ENCODE measurements around the gene ZC3H11A.

GRCh38 chr1:203828503-203828902 lies 33.1 kb downstream of the ZC3H11A start:
- TF ChIP-seq CTCF (IDR thresholded peaks at IDR 0.05), result no peak
- TF ChIP-seq POLR2A (IDR thresholded peaks at IDR 0.05), result no peak
- no peak for TF ChIP-seq EP300 (IDR thresholded peaks at IDR 0.05)
- no peak for TF ChIP-seq POLR2AphosphoS5 (IDR thresholded peaks at IDR 0.05)
